NCI-H82 treated with DMSO at 0.1 percent for 48 hours (cell line): ENCODE data around the gene PFKM.
"Not testable (repeated sequence)": the region's sequence is repeated elsewhere in the genome, so short reads cannot be mapped to it uniquely, and the experiment has no call there.

Experiments
- DNase-seq: peaks from one replicate; lab custom pipeline; 2025; ENCODE audit not compliant: unreplicated experiment; lab: John Stamatoyannopoulos, UW

Gene PFKM

DNA sequence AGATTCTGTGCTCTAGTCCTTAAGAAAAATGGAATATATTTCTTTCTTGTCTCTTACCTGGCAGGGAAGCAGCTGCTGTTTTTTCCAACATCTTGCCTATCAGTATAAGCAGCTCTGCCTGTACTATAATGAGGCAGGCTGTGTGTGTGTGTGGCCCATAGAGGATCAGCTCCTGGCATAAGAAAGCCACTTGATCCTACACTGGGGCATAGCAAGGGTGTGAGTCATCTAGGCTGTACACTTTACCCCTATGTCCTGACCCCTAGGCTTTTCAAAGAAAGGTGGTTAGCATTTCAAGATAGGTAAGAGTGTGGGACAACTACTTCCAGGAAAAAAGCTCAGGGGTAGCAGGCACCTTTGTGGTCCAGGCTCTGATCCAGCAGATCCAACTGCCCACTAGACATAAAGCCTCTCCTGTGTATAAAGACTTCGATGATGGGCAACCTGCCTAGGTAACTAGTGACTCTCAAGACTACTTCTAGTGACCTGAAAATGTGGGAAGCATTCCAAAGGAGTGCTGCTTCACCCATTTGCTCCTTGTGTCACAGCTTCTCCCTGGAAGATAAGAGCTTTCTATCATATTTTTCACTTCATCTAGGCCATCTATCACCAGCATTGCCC is 8.4 kb upstream of the PFKM start:
- DNase-seq, result no peak

DNA sequence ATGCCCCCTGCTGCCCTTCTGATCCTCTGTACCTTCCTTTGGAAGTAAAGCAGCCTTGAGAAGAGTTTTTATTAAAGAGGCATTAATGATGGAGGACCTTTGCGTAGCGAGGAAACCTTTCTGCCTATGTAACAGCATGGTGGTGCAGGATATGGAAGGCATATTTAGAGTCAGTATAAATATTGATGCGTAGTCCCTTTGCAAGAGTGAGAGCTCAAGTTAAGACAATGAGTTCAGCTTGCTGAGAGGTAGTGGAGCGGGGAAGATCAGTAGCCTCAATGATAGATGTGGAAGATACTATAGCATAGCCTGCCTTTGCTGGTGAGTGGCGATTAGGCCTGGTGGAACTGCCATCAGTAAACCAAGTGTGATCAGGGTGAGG is 7.9 kb upstream of the PFKM start:
- not testable (repeated sequence) for DNase-seq

DNA sequence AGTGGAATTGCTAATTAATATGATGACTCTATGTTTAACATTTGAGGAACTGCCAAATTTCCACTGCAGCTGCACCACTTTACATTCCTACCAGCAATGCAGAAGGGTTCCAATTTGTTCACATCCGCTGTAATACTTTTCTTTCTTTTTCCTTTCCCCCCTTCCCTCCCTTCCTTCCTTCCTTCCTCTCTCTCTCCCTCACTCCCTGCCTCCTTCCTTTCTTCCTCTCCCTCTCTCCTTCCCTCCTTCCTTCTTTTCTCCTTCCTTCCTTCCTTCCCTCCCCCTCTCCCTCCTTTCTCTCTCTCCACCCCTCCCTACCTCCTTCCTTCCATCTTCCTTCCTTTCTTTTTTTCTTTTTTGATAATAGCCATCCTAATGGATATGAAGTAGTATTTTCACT is 3.2 kb upstream of the PFKM start:
- DNase-seq, result no peak

DNA sequence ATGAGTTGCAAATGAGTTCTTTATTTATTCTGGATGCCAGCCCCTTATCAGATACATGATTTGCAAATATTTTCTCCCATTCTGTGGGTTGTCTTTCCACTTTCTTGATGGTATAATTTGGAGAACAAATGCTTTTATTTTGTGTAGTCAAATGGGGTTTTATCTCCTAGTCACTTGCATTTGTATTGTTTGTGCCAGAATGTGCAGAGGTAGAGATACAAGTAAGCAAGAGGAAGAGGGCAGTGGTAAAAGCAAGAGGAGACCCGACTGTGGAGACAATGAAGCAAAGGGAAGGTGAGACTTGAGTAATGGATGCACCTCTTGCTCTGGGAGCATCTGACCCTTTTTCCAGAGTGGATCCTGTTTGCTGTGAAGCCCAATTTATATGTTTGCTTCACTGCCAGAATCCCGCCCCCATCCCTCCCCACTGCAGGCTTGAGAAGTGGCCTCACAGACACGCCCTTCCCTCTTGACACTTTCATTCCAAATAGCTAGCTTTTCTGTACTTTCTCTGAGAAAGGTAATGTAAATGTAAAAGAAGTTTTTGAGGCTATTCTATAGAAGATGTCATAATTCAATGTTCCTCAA is 786 bp upstream of the PFKM start:
- no peak for DNase-seq

DNA sequence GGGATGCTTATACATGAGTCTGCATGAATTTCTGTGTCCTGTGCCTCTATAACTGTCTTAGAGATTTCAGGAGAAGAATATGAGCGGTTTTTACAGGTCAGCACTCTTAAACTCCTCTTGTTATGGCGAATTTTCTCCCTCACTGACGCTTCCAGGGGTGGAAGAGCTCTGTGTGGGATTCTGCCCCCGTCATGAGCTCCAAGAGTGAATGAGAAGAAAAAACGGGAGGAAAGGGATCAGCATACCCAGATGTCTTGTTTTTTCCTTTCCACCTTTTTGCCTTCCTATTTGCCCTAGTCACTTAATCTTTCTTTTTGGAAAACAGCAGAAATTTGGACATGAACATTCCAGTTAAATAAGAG is 651 bp downstream of the PFKM start:
- no peak for DNase-seq

DNA sequence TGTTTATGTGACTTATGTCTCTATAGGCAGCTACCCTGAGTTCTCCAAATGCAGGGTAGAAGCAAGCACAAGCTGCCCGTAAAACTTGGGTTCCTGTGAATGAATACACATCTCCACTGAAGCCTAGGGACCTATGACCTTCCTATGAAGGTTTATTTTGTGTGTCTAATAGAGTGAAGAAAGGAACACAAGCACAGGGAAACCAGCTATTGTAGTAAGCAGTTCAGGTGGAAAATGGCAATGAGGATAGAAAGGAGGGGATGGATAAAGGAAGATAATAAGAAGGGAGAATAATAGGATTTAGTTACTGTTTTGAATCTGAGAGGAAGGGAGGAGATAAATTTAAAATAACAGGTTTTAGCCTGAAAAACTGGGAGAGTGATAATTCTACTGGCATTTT is 2.4 kb downstream of the PFKM start:
- DNase-seq, result no peak

DNA sequence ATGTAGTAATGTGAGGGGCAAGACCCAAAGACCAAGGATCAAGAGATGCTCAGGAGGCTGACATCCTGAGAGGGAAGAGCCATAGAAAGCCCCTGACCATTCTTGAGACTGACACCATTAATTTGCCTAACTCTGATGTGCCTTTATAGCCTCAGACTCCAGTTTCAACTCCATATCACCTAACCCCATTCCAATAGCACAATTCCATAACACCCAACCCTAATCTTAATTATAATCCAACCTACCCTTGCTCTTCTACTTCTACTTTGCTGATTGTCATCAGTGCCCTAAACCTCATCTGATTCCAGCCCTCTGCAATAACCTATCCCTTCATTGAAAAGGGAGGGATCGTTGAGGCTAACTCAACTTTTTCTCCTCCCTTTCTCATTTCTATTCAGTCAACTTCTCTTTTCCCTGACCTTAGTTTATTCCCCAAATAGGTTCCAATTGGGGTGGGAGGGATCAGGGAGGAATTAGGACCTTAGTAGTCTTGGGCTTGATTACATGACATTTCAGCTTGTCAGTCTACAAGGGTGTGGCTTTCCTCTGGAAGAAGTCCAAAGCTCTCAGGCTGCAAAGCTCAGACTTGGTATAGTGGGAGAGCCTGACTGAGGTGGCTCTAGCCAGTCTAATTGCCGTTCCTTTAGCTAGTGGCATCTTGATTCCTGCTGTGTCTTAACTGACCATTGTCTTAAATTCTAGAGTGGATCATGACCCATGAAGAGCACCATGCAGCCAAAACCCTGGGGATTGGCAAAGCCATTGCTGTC is 3.1 kb downstream of the PFKM start:
- DNase-seq, result no peak

DNA sequence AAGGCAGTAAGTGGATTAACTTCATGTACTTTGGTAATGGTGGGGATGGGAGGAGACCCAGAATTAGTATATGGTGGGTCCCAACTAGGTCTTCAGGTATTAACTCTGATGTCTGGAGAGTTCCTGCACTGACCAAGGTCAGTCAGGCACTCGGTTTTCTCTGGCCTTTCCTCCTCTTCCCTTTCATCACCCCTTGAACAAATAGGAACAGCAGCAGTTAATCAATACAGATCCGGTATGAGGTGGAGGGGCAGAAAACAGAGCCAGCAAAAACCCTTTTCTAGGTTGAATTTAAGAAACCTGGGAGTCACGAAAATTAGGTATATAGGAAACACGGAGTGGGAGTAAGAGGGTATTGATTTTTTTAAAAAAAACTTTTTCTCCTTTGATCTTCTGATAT is 4.0 kb downstream of the PFKM start:
- no peak for DNase-seq

DNA sequence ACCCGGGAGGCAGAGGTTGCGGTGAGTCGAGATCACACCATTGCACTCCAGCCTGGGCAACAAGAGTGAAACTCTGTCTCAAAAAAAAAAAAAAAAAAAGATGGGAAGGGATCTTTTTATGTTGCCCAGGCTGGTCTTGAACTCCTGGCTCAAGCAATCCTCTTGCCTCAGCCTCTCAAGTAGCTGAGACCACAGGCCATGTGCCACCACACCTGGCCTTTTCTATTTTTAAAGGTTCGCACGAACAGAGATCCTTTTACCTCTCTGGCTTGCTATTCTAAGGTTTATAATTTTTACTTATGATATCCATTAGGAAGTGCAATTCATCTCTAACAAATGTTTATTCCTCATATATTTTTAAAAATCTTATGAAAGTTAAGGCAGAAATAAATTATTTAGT is 6.4 kb downstream of the PFKM start:
- not testable (repeated sequence) for DNase-seq

DNA sequence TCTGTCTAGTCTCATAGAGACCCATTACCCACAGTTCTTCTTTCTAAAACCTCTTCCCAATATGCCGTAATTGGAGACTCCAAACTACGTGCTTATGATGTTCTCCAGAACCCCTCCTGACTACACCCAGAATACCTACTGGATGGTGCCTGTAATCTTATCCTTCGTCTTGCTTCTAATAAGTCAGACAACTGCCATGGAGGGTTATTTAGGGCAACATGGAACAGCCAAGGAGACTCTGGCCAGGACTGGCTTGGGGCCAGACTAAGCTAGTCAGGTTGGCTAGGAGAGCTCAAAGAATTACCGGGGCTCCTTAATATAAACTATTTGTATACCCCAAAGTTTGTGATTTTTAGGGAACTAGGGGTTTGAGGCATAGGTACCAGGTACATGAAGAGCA is 6.8 kb downstream of the PFKM start:
- no peak for DNase-seq

DNA sequence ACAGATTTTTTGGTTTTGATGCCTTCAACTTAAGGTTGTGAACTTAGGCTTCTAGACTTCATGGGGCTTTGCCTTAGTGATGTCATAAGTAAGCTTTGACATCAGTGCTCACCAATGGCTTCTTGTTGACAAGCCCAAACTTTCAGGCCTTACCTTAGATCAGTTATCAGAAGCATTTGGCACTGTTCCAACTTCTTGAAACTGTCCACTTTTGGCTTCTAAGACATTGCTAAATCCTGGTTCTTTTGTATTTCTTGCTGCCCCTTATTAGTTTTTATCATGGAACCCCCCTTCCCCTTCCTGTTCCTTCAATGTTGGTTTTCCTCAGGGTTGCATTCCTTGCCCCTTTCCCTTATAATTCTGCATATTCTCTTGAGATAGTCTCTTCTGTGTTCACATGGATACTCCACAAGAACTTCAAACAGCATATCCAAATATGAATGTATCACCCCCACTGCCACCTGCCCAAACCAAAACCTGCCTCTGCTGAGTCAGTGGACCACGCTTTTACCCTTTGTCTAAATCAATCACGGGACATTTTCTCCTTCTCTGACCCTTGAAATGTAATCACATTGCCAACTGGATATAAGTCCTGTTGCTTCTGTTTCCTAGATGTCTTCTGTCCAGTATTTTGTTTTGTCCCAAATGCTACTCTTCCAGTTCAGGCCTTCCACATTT is 7.9 kb downstream of the PFKM start:
- DNase-seq, result no peak

DNA sequence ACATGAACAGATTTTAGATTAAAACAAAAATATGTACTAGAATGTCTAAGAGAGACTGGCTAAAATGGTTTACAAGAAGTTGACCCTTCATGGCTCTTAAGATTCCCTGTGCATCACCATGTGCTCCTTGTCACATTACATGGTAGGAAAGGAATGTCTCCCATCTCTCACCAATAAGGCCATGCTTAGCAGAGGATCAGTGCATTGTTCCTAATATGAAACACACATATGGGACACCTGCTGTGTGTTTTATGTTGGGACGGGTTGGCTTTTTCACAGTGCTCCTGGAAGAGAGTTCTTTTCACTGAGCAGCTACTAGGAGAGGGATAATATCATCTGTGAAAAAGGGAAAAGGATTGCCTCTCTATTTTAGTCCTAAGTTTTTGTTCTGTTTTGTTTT is 9.6 kb downstream of the PFKM start:
- no peak for DNase-seq

DNA sequence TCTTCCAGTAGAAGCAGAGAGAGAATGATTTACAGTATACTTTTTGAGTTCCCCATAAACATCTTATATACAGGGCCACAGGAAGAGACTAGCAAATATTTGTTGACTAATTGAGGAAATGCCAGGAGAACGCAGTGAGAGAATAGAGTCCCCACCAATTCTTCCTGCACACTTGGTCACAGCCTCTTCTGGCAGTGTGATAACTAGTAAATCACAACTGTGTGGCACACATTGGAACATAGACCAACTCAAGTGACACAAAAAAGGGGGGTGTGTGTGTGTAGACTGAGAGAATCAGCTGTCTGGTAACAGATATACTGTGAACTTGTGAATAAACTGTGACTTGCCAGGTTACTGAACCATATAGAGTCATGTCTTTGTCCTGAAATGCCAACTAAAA is 10.2 kb downstream of the PFKM start:
- no peak for DNase-seq

DNA sequence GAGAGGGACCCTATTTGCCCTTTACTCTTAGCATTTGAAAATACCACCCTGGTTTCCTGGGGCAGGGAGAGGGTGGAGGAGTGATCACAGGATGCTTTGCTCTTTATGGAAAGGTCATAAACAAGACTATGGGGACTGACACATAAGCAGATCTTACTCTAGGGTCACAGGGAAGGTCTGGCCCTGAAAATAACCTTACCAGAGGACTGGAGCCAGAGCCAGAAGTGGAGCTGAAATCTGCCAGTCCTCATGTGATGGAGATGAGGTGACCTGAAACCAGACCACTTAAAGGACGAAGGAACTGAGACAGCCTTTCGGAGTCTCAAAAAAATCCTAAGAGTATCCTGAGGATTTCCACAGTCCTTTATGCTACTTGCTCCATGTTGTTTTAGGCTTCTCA is 12.4 kb downstream of the PFKM start:
- DNase-seq, result no peak

DNA sequence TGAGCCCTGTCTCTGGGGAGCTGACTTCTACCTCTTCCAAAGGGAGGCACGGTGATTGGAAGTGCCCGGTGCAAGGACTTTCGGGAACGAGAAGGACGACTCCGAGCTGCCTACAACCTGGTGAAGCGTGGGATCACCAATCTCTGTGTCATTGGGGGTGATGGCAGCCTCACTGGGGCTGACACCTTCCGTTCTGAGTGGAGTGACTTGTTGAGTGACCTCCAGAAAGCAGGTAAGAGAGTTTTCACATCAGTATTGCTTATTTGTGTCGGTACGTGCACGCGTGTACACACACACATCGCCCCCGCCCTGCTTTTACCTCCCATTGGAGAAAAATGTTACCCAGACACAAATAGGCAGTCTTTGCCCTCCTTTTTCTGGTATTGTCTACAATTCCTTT is 13.7 kb downstream of the PFKM start:
- no peak for DNase-seq

DNA sequence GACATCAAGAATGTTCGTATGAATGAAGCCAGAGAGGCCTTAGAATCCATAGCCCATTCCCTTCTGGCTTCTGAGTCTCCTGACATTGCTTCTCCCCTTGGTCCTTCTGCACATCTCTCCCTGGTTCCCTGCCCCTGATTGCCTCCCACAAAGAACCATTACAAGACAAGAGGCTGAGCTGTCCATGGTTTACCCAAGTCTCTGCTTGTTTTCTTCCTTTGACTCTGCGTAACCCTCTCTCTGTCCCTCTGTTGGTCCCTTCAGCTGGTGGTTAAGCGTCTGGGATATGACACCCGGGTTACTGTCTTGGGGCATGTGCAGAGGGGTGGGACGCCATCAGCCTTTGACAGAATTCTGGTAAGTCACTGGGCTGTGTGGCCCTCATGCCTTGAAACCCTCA is 15.9 kb downstream of the PFKM start:
- no peak for DNase-seq

DNA sequence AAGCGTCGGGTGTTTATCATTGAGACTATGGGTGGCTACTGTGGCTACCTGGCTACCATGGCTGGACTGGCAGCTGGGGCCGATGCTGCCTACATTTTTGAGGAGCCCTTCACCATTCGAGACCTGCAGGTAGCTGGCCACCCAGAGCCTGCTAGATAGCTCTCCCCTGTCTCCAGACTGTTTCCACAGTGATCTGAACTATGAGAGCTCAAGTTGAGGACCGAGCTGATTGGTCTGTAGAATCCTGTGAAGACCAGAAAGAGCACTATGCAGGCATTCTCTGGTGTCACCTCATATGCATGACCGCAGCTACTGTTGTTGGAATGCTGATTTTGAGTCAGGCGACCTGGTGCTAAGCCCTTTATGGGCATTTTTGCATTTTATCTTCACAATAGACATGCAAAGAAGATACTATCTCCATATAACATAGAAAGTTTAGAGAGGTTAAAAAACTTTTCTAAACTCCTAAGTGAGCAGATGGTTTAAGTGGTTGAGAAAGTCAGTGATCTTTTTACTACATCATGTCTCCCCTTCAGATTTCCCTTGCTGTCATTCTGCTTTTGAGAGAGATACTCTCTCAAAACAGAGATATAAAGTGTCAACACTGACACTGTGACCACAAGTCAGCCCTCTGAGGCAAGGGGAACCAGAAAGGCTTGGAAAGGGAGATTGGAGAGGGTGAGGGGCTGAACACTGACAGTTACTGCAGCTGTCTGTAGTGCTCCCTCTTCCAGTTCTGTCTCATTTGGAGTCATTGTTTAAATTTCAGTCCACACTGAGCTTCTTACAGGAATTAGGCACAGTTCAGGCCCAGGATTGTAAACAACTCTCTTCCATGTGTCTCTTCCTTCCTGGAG is 23.9 kb downstream of the PFKM start:
- no peak for DNase-seq

DNA sequence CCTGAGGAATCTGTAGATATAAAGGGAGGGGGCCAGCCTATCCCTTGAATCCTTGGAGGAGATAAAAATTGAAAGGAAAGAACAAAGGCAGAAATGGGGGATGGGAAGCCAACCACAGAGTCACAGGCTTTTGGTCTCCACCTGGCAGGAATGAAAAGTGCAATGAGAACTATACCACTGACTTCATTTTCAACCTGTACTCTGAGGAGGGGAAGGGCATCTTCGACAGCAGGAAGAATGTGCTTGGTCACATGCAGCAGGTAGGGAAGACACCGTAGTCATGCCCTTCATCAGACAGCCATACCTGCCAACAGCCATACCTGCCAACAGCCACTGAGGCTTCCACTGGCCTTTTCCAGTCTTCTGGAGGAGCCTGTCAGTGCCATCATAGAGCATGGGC is 24.7 kb downstream of the PFKM start:
- no peak for DNase-seq

DNA sequence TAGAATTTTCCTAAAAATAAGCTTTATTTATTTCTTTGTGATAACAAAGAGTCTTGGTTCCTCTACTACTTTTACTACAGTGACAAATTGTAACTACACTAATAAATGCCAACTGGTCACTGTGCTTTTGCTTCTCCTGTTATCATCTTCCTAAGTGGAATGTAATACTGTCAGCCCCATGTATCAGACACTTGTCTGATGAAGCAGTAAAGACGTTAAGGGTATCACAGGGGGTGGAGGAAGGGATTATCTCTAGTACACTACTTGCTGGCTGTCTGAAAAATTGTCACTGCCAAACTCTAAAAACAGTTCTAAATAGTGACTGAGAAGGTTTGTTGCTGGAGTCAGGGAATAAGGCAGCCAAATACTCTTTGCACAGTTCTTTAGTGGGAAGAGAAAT is 26.8 kb downstream of the PFKM start:
- DNase-seq, result no peak

DNA sequence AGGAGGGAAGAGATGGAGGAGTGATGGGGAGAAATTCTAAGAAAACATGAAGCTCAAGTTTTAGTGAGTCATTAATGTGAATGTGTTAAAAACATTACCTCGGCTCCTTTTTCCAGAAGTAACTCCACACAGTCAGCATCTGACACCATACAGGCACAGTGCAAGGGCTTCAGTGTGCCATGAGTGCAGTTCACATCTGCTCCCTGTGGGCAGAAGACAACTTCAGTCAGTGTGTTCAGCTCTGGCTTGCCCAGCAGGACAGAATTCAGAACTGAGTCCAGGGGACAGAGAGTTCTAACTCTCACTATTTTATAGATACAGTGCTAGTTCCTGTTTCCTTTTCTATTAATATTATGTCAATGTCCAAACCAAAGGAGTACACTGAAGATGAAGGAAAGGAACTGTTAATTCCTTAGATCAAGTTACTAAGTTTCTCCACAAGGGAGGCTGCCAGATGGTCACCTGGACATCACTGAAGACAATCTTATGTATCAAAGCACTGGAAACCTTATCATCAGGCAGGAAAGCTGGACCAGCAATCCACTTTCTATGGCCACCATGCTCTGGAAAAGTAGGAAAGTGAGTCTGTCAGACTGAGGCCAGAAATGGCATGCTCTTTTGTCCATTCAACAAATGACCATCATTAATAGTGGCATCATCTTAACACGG is 32.1 kb downstream of the PFKM start:
- DNase-seq, result no peak

DNA sequence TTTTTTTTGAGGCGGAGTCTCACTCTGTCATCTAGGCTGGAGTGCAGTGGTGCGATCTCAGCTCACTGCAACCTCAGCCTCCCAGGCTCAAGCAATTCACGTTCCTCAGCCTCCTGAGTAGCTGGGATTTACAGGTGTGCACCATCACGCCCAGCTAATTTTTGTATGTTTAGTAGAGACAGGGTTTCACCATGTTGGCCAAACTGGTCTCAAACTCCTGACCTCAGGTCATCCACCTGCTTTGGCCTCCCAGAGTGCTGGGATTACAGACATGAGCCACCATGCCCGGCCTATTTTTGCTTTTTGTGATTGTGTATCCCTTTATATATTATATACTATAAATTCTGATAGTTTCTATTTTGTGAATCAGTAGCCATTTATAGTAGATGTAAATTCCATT is 36.6 kb downstream of the PFKM start:
- not testable (repeated sequence) for DNase-seq
